GM19372 (cell line): ENCODE measurements around the gene LMF2.
"Not testable (repeated sequence)": the region's sequence is repeated elsewhere in the genome, so short reads cannot be mapped to it uniquely, and the experiment has no call there.

ENCODE experiments used
- ATAC-seq: cut with Tn5 transposase; IDR thresholded peaks from one replicate; pipeline ENCODE4 v1.9.1; 2021; ENCODE audit warnings: mild to moderate bottlenecking, low read depth, moderate library complexity; ENCODE audit not compliant: unreplicated experiment

Gene LMF2

GRCh38 chr22:50535113-50535512, 27.6 kb upstream of the LMF2 start:
- ATAC-seq: no peak

GRCh38 chr22:50533856-50534711, 26.6 kb upstream of the LMF2 start:
- not testable (repeated sequence) for ATAC-seq

- no peak for ATAC-seq
Measured at GRCh38 chr22:50532824-50533796, 25.6 kb upstream of the LMF2 start.

GRCh38 chr22:50531962-50532674, 24.6 kb upstream of the LMF2 start:
- ATAC-seq: no peak

- no peak for ATAC-seq
Measured at GRCh38 chr22:50531546-50531961, 24.1 kb upstream of the LMF2 start.

- ATAC-seq: no peak
Measured at GRCh38 chr22:50530877-50531545, 23.5 kb upstream of the LMF2 start.

- ATAC-seq: no peak
Measured at GRCh38 chr22:50530580-50530876, 23.0 kb upstream of the LMF2 start.

GRCh38 chr22:50529897-50530579, 22.5 kb upstream of the LMF2 start, which contains the start of gene TYMP:
TSS of gene TYMP (minus strand) at chr22:50530012. CDS start at chr22:50529709, 303 bp downstream.
- ATAC-seq: no peak

- ATAC-seq: no peak
Measured at GRCh38 chr22:50529416-50529896, 22.0 kb upstream of the LMF2 start.

GRCh38 chr22:50528682-50529415, 21.3 kb upstream of the LMF2 start:
- no peak for ATAC-seq

GRCh38 chr22:50527921-50528681, 20.6 kb upstream of the LMF2 start:
- ATAC-seq: no peak

GRCh38 chr22:50526834-50527801, 19.6 kb upstream of the LMF2 start:
- no peak for ATAC-seq

GRCh38 chr22:50526108-50526833, 18.8 kb upstream of the LMF2 start:
- ATAC-seq: peak; percentile 23

GRCh38 chr22:50525858-50526107, 18.3 kb upstream of the LMF2 start:
- ATAC-seq: no peak

GRCh38 chr22:50525104-50525857, 17.8 kb upstream of the LMF2 start, which contains the start of gene SCO2:
TSS of gene SCO2 (minus strand) at chr22:50525598. CDS start at chr22:50524411, 1,187 bp downstream.
- ATAC-seq: peak; percentile 49

GRCh38 chr22:50524676-50525103, 17.2 kb upstream of the LMF2 start:
- no peak for ATAC-seq
